Smooth muscle cell (in vitro differentiated cells): ENCODE data around the gene HYOU1. TPM values are rescaled to one million over a fixed set of nuclear protein-coding genes. Genes with fewer than 3 reads are reported as not detected.
A peak's percentile ranks its signal among the peaks of the same experiment; 100 is the strongest.

Source experiments
- DNase-seq: peaks from one replicate; lab custom pipeline; 2025; ENCODE audit not compliant: unreplicated experiment; lab: John Stamatoyannopoulos, UW
- H2AFZ ChIP-seq: fragments of 200-600 bp; sonication (generic); 2 replicates; pipeline ENCODE4 v1.6.0; 2016; ENCODE audit warnings: antibody characterized with exemption, low read depth, mild to moderate bottlenecking
- H3F3A ChIP-seq: fragments of 200-600 bp; sonication (generic); 2 replicates; pipeline ENCODE4 v1.6.0; 2017; ENCODE audit warnings: antibody characterized with exemption, low read depth
- H3K27ac ChIP-seq: fragments of 200-600 bp; sonication (generic); 2 replicates; pipeline ENCODE4 v1.5.1; 2016; ENCODE audit warnings: low read depth, mild to moderate bottlenecking
- H3K27me3 ChIP-seq: fragments of 200-600 bp; sonication (generic); 2 replicates; pipeline ENCODE4 v1.6.1; 2016; ENCODE audit warnings: low read depth, mild to moderate bottlenecking
- H3K36me3 ChIP-seq: fragments of 200-600 bp; sonication (generic); 2 replicates; pipeline ENCODE4 v1.5.1; 2016; ENCODE audit warnings: low read depth
- H3K4me1 ChIP-seq: fragments of 200-600 bp; sonication (generic); 2 replicates; pipeline ENCODE4 v1.5.1; 2016; ENCODE audit warnings: low read depth
- H3K4me2 ChIP-seq: fragments of 200-600 bp; sonication (generic); 2 replicates; pipeline ENCODE4 v1.6.0; 2016; ENCODE audit warnings: mild to moderate bottlenecking
- H3K4me3 ChIP-seq: fragments of 200-600 bp; sonication (generic); 2 replicates; pipeline ENCODE4 v1.5.1; 2016; ENCODE audit warnings: mild to moderate bottlenecking
- H3K79me2 ChIP-seq: fragments of 200-600 bp; sonication (generic); 2 replicates; pipeline ENCODE4 v1.6.0; 2016; ENCODE audit warnings: low read depth, mild to moderate bottlenecking
- H3K9ac ChIP-seq: fragments of 200-600 bp; sonication (generic); 2 replicates; pipeline ENCODE4 v1.6.0; 2016; ENCODE audit warnings: low read depth
- H3K9me3 ChIP-seq: fragments of 200-600 bp; sonication (generic); replicated peaks from 2 replicates; pipeline ENCODE4 v1.5.1; 2016; ENCODE audit warnings: low read depth
- H4K20me1 ChIP-seq: fragments of 200-600 bp; sonication (generic); 2 replicates; pipeline ENCODE4 v1.6.0; 2016; ENCODE audit warnings: low read depth
- WGBS: methylation state at CpG from one replicate; pipeline ENCODE4 v1.1.7; 2016; ENCODE audit warnings: low lambda C conversion rate; 5-methylcytosine and 5-hydroxymethylcytosine counted together
- polyA plus RNA-seq: library from polyadenylated mRNA; unstranded; fragments of >200 nt; fragmentation: Nextera tagmentation; extraction: Ambion mirVana; gene quantifications from 2 replicates; pipeline ENCODE4 v1.2.1, GENCODE V29; 2016
- total RNA-seq: library from RNA; depleted of rRNA; stranded (reverse); fragments of >200 nt; gene quantifications from 2 replicates; pipeline ENCODE4 v1.2.3, GENCODE V29; 2014
- TF ChIP-seq, protein P1 (sequence below): fragments of 200-600 bp; sonication (generic); IDR thresholded peaks from 2 replicates; pipeline ENCODE4 v1.5.1; 2017; ENCODE audit warnings: borderline replicate concordance, mild to moderate bottlenecking, antibody characterized with exemption; ENCODE audit not compliant: insufficient read depth, poor library complexity, severe bottlenecking

Gene HYOU1
- total and polyA plus RNA-seq, 2 experiments from 2014 or later: 90.4 to 98.1 TPM

DNA sequence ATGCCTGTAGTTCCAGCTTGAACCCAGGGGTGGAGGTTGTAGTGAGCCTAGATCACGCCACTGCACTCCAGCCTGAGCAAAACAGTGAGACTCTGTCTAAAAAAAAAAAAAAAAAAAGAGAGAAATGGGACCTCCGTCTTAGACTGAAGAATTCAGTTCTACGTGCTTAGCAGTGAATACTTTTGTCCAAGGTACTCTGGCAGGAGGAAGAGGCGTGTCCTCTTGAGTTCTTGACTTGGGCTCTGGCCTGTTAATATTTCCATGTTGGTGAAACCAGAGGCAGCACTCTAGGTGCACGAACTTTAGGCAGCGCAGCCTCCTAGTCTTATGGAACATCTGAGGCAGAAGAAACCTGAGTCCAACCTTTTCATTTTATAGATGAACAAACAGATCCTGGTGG, 30.1 kb upstream of the HYOU1 start:
- H3K27me3 ChIP-seq: no peaks in the 10 kb centered on the region
- H3K9ac ChIP-seq: no peak overlapping the region
- no peak overlapping the region for H2AFZ ChIP-seq
- no peak overlapping the region for H3K4me3 ChIP-seq
- DNase-seq: no peak
- TF ChIP-seq, protein P1, sequence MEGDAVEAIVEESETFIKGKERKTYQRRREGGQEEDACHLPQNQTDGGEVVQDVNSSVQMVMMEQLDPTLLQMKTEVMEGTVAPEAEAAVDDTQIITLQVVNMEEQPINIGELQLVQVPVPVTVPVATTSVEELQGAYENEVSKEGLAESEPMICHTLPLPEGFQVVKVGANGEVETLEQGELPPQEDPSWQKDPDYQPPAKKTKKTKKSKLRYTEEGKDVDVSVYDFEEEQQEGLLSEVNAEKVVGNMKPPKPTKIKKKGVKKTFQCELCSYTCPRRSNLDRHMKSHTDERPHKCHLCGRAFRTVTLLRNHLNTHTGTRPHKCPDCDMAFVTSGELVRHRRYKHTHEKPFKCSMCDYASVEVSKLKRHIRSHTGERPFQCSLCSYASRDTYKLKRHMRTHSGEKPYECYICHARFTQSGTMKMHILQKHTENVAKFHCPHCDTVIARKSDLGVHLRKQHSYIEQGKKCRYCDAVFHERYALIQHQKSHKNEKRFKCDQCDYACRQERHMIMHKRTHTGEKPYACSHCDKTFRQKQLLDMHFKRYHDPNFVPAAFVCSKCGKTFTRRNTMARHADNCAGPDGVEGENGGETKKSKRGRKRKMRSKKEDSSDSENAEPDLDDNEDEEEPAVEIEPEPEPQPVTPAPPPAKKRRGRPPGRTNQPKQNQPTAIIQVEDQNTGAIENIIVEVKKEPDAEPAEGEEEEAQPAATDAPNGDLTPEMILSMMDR: no peak
- H3K27ac ChIP-seq: no peak overlapping the region
- 98% methylated on average over 6 of the region's 6 CpGs for WGBS
- H3K36me3 ChIP-seq: no peaks in the 10 kb centered on the region
- no peaks in the 10 kb centered on the region for H3F3A ChIP-seq
- H3K9me3 ChIP-seq: no peaks in the 10 kb centered on the region
- no peak overlapping the region for H3K4me2 ChIP-seq
- peaks cover 10% of the 10 kb centered on the region for H3K4me1 ChIP-seq
- no peaks in the 10 kb centered on the region for H4K20me1 ChIP-seq
- peaks cover 22% of the 10 kb centered on the region for H3K79me2 ChIP-seq

DNA sequence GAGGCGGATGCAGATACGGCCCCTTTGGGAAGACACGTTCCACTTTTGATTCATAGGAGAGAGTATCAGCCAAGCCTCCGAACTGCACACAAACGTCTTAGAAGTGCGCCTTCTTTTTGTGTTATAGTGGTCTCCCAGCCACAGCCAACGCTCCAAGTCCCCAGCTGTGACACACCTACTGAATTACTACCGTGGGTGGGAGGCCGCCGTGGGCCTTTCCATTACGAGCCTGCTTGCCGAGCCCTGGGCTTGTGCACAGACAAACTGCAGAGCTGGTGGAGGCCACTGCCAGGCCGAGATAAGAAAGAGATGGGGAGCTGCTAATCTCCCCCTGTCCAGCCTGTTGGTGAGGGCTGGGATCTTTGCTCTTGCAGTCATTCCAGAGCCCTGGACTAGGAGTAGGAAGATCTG, 28.4 kb upstream of the HYOU1 start:
- H3K79me2 ChIP-seq: peaks cover 14% of the 10 kb centered on the region
- H3F3A ChIP-seq: no peaks in the 10 kb centered on the region
- TF ChIP-seq, protein P1: no peak
- peak overlapping the region; percentile 90 for H3K4me2 ChIP-seq
- H4K20me1 ChIP-seq: no peaks in the 10 kb centered on the region
- H3K36me3 ChIP-seq: no peaks in the 10 kb centered on the region
- no peak for DNase-seq
- no peaks in the 10 kb centered on the region for H3K9me3 ChIP-seq
- peak overlapping the region; percentile 80 for H3K9ac ChIP-seq
- no peaks in the 10 kb centered on the region for H3K27me3 ChIP-seq
- H3K27ac ChIP-seq: peak overlapping the region; percentile 92
- peaks cover 10% of the 10 kb centered on the region for H3K4me1 ChIP-seq
- 2% methylated on average over 13 of the region's 13 CpGs for WGBS
- H2AFZ ChIP-seq: peak overlapping the region; percentile 68
- H3K4me3 ChIP-seq: peak overlapping the region; percentile 93

DNA sequence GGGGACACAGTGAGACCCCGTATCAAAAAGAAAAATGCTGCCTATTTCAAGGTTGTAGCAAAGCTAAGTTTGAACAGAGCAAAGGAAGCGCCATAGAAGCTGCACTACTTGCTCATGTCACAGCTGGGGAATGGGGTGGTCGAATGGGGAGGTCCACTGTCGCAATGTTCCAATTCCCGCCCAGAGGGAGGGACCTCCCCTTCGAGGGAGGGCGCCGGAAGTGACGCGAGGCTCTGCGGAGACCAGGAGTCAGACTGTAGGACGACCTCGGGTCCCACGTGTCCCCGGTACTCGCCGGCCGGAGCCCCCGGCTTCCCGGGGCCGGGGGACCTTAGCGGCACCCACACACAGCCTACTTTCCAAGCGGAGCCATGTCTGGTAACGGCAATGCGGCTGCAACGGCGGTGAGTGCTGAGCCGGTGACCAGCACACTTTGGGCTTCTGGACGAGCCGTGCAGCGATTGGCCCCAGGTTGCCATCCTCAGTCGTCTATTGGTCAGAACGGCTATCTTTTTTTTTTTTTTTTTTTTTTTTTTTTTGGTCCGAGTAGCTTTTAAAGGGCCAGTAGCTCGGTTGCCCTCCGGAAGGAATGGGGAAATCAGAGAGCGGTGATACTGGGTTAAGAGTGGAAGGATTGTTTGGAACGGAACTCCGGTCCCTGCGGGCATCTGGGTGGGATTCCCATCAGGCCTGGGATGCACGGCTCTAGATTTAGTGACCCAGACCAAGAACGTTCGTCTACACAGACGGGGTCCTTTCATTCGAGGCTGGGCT, 27.8 kb upstream of the HYOU1 start, which contains the start of gene HMBS:
Gene HMBS, plus strand, starts transcription at position 219 of the 774 bp plus-strand sequence. Its CDS starts 153 bp downstream, at position 372.
- H3K4me1 ChIP-seq: peaks cover 10% of the 10 kb centered on the region
- no peaks in the 10 kb centered on the region for H3K27me3 ChIP-seq
- peak within 1 kb of the TSS; percentile 93 for H3K4me3 ChIP-seq
- peak within 1 kb of the TSS; percentile 90 for H3K4me2 ChIP-seq
- H3K36me3 ChIP-seq: no peaks in the 10 kb centered on the region
- no peaks in the 10 kb centered on the region for H3K9me3 ChIP-seq
- peak; percentile 86 for DNase-seq
- TF ChIP-seq, protein P1: no peak
- peaks cover 14% of the 10 kb centered on the region for H3K79me2 ChIP-seq
- no peaks in the 10 kb centered on the region for H3F3A ChIP-seq
- H3K27ac ChIP-seq: peak within 1 kb of the TSS; percentile 92
- H2AFZ ChIP-seq: peak within 1 kb of the TSS; percentile 92
- WGBS: under 1% methylated on average over 45 of the region's 45 CpGs
- H4K20me1 ChIP-seq: no peaks in the 10 kb centered on the region
- H3K9ac ChIP-seq: peak within 1 kb of the TSS; percentile 80
